GM12892 (cell line): ENCODE results near the gene GSS.

ENCODE experiments used
- DNase-seq: peaks from one replicate; pipeline ENCODE4 v3.0.0; 2011; ENCODE audit not compliant: insufficient read length
- FAIRE-seq: peaks from 2 replicates; lab custom pipeline; 2011; peaks lifted over from hg19 to GRCh38; lab: Jason Lieb, UNC
- POLR2A ChIP-seq: IDR thresholded peaks from 2 replicates; pipeline ENCODE4 v1.6.1; 2011; ENCODE audit warnings: low read depth, low read length, control low read depth
- POLR2AphosphoS5 ChIP-seq: IDR thresholded peaks from 2 replicates; pipeline ENCODE4 v1.6.1; 2011; ENCODE audit warnings: low read depth, low read length, control low read depth
- TAF1 ChIP-seq: IDR thresholded peaks from 2 replicates; pipeline ENCODE4 v1.6.1; 2011; ENCODE audit warnings: low read depth, mild to moderate bottlenecking, control low read depth, low read length, borderline replicate concordance

Gene GSS

GRCh38 chr20:34989670-34990069 lies 34.1 kb upstream of the GSS start:
- no peak for FAIRE-seq
- no peak for DNase-seq
- TF ChIP-seq POLR2A, result no peak
- TF ChIP-seq TAF1, result no peak
- no peak for TF ChIP-seq POLR2AphosphoS5

GRCh38 chr20:34989118-34989517 lies 33.5 kb upstream of the GSS start:
- TF ChIP-seq TAF1 (no peak), POLR2A (no peak), POLR2AphosphoS5 (no peak)
- DNase-seq (no peak), FAIRE-seq (no peak)

GRCh38 chr20:34988191-34988540 lies 32.6 kb upstream of the GSS start:
- no peak for FAIRE-seq
- no peak for DNase-seq
- TF ChIP-seq POLR2A, result no peak
- no peak for TF ChIP-seq TAF1
- TF ChIP-seq POLR2AphosphoS5, result no peak

GRCh38 chr20:34987288-34988190 lies 31.9 kb upstream of the GSS start:
- TF ChIP-seq POLR2AphosphoS5 (no peak), POLR2A (no peak), TAF1 (no peak)
- DNase-seq (no peak), FAIRE-seq (no peak)

- DNase-seq (no peak), FAIRE-seq (no peak)
- TF ChIP-seq POLR2AphosphoS5 (no peak), POLR2A (no peak)
Observed at GRCh38 chr20:34986311-34987287, 31.0 kb upstream of the GSS start.

GRCh38 chr20:34985461-34986310 lies 30.1 kb upstream of the GSS start:
- FAIRE-seq (no peak), DNase-seq (no peak)
- TF ChIP-seq POLR2A, result no peak
- TF ChIP-seq TAF1, result no peak
- TF ChIP-seq POLR2AphosphoS5, result no peak

- FAIRE-seq (no peak), DNase-seq (no peak)
- TF ChIP-seq POLR2A (no peak), TAF1 (no peak), POLR2AphosphoS5 (no peak)
Observed at GRCh38 chr20:34984756-34985261, 29.2 kb upstream of the GSS start.

GRCh38 chr20:34983995-34984735 lies 28.6 kb upstream of the GSS start:
- TF ChIP-seq TAF1 (no peak), POLR2AphosphoS5 (no peak), POLR2A (no peak)
- FAIRE-seq (no peak), DNase-seq (no peak)

GRCh38 chr20:34983089-34983820 lies 27.6 kb upstream of the GSS start:
- DNase-seq, result no peak
- TF ChIP-seq POLR2A (no peak), POLR2AphosphoS5 (no peak), TAF1 (no peak)
- no peak for FAIRE-seq
